Stomach smooth muscle (tissue), 2 donors: ENCODE results near the gene LPIN1.
"Not testable (repeated sequence)": the region's sequence is repeated elsewhere in the genome, so short reads cannot be mapped to it uniquely, and the experiment has no call there.

ENCODE experiments used
- H3K27ac ChIP-seq: one replicate; pipeline ENCODE4 v1.7.0; 2013; ENCODE audit warnings: mild to moderate bottlenecking, low read length, inconsistent platforms
- H3K27me3 ChIP-seq, 2 donors: one replicate each; pipeline ENCODE4 v1.7.0; 2013; ENCODE audit warnings: low read length in 2 of 2; ENCODE audit not compliant: insufficient read depth in 2 of 2, control insufficient read depth in 1 of 2
- H3K36me3 ChIP-seq, 2 donors: one replicate each; pipeline ENCODE4 v1.7.0; 2013; ENCODE audit warnings: low read length in 2 of 2; ENCODE audit not compliant: control insufficient read depth in 2 of 2, insufficient read depth in 2 of 2
- H3K4me1 ChIP-seq: one replicate; pipeline ENCODE4 v1.7.0; 2013; ENCODE audit warnings: low read length; ENCODE audit not compliant: control insufficient read depth, insufficient read depth
- H3K4me3 ChIP-seq, 2 donors: one replicate each; pipeline ENCODE4 v1.7.0; 2013; ENCODE audit warnings: low read length in 2 of 2
- H3K9ac ChIP-seq, 2 donors: one replicate each; pipeline ENCODE4 v1.7.0; 2013; ENCODE audit warnings: low read length in 2 of 2, mild to moderate bottlenecking in 1 of 2
- H3K9me3 ChIP-seq, 2 donors: one replicate each; pipeline ENCODE4 v1.7.0; 2013; ENCODE audit warnings: low read length in 2 of 2; ENCODE audit not compliant: control insufficient read depth in 2 of 2
- donor health status: healthy.
- donor health status: Pancreatic carcinoma.

The LPIN1 gene

DNA sequence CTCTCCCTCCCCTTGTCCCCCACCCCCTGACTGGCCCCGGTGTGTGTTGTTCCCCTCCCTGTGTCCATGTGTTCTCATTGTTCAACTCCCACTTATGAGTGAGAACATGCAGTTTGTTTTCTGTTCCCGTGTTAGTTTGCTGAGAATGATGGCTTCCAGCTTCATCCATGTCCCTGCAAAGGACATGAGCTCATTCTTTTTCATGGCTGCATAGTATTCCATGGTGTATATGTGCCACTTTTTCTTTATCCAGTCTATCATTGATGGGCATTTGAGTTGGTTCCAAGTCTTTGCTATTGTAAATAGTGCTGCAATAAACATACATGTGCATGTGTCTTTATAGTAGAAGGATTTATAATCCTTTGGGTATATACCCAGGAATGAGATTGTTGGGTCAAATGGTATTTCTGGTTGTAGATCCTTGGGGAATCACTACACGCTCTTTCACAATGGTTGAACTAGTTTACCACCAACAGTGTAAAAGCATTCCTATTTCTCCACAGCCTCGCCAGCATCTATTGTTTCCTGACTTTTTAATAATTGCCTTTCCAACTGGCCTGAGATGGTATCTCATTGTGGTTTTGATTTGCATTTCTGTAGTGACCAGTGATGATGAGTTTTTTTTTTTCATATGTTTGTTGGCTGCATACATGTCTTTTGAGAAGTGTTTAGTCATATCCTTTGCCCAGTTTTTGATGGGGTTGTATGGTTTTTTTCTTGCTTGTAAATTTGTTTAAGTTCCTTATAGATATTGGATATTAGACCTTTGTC is 15.0 kb upstream of the LPIN1 start:
- H3K4me1 ChIP-seq, H3K4me3 ChIP-seq, H3K9me3 ChIP-seq, H3K9ac ChIP-seq, H3K36me3 ChIP-seq, H3K27me3 ChIP-seq, H3K27ac ChIP-seq: not testable (repeated sequence)

DNA sequence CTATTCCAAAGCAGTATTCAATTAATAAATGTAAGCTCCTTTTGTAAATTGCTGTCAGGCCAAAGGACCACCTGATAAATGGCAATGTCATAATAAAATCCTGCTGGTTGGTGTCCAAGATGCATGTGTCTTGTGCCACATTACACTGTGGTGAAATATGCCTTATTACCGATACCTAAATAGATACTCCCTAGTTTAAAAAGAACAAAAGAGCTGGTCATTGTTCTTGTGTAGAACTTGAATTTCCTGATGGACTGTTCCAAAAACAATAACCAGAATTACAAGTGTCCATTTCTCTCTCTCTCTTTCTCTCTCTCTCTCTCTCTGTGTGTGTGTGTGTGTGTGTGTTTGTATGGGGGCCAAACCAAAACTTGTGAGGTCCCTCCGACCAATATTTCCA is 13.8 kb upstream of the LPIN1 start:
- Histone ChIP-seq H3K9ac (no peak overlapping the region), H3K4me3 (no peak overlapping the region), H3K36me3 (no peaks in the 10 kb centered on the region), H3K9me3 (no peaks in the 10 kb centered on the region), H3K4me1 (no peaks in the 10 kb centered on the region), H3K27ac (no peak overlapping the region), H3K27me3 (no peaks in the 10 kb centered on the region)

DNA sequence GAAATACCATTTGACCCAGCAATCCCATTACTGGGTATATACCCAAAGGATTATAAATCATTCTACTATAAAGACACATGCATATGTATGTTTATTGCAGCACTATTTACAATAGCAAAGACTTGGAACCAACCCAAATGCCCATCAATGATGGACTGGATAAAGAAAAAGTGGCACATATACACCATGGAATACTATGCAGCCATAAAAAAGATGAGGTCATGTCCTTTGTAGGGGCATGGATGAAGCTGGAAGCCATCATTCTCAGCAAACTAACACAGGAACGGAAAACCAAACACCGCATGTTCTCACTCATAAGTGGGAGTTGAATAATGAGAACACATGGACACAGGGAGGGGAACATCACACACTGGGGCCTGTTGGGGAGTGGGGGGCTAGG is 8.6 kb upstream of the LPIN1 start:
- not testable (repeated sequence) for H3K4me3 ChIP-seq, H3K27me3 ChIP-seq, H3K9ac ChIP-seq, H3K9me3 ChIP-seq, H3K27ac ChIP-seq, H3K4me1 ChIP-seq, H3K36me3 ChIP-seq

DNA sequence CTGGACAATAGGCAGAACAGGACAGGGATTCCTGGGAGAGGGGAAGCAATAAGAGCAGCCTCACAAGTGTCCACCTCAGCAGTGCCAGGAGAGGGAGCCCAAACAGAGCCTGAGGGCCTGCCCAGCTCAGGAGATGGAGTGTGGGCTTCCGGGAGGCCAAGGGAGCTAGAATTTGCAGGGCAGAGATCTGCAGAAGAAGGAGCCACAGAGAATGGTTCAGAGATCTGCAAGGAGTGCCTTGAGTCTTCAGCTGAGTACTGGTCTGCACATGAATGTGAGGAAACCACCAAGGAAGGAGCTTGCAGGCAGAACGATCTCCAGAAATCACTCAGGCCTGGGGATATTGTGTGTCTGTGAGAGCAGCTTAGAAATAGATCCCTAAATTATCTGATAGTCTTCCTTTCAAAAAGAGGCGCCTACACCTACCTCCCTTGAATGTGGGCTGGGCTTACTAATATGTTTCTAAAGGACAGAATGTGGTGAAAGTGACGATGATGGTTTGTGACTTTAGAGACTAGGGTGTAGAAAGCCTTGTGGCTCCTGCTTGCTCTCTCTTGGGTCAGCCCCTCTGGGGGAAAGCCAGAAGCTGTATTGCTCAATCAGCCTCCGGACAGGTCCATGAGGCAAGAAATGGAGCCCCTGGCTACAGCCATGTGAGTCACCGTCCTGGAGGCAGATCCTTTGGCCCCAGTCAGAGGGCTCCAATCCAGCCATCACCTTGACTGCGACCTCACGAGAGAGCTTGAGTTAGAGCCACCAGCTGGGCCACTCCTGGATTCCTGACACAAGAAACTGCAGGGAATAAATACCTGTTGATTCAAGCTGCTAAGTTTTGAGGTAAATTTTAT is 7.6 kb upstream of the LPIN1 start:
- H3K36me3 ChIP-seq = no peaks in the 10 kb centered on the region
- peaks cover 7% of the 10 kb centered on the region for H3K4me1 ChIP-seq
- no peak overlapping the region for H3K9ac ChIP-seq
- H3K27me3 ChIP-seq = no peaks in the 10 kb centered on the region
- no peak overlapping the region for H3K4me3 ChIP-seq
- H3K27ac ChIP-seq = peak overlapping the region; percentile 31
- no peaks in the 10 kb centered on the region for H3K9me3 ChIP-seq

DNA sequence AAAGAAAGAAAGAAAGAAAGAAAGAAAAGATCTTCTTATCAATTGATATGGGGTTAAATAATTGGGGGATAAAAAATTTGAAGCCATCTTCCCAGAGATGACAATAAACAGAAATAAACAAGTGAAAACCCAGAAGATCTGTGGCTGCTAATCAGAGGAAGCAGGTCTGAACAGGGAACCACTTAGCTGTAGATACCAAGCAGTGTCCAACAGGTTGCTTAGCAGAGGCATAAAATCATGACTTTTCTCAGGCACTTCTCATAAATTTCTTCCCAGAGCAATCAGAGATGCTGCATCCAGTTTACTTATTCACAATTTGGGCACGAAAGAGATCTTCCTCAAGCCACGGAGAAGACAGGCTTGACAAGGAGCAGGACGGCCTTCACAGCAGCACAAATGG is 5.7 kb upstream of the LPIN1 start:
- Histone ChIP-seq H3K36me3 (no peaks in the 10 kb centered on the region), H3K4me1 (peaks cover 23% of the 10 kb centered on the region), H3K9ac (no peak overlapping the region), H3K9me3 (no peaks in the 10 kb centered on the region), H3K27ac (no peak overlapping the region), H3K27me3 (no peaks in the 10 kb centered on the region), H3K4me3 (no peak overlapping the region)

DNA sequence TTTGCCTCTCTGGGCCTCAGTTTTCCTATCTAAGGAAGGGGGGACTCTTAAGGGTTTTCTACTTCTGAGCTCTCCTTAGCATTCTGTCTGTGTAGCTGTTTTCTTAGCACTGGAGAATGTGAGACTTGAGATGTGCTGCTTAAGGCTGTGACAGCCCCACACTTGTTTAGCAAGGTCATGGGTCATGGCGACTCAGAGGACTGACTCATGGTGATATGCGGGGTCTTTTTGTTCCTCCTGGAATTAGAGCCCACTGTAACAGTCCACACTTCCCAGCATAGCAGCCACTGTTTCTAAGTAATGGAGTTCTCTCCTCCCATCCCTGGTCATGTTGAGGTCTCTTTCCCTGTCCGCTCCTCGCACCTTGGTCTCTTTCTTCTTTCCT is 4.1 kb upstream of the LPIN1 start:
- Histone ChIP-seq H3K4me3 (no peak overlapping the region), H3K27ac (no peak overlapping the region), H3K36me3 (no peaks in the 10 kb centered on the region)

DNA sequence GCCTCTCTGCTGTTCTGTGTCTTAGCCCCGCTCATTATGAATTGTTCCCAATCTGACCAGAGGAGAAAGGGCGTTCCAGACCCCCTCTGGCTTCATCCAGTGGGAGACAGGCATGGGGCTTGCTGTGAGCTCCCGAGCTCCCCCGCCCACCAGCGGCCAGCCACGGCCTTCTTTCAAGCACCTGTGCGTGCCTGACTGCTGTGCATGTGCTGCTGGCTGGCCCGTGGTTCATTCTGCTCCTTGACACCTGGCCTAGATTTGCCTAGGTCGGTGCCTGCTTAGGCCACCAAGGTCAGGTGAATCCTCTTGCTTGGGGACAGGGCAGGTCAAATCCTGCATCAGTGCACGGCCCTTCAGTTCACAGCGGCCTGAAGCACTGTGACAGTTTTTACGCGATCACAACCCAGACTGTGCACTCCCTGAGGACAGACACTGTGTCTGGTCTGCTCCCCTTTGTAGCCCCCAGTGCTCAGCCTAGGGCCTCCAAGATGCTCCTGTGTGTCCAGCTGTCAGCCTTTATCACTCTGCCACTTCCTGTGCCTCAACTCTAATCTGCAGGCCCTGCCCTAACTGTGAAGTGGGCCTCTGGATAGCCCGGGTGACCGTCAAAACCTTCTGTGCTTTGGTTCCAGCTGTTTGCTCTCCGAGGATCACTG is 3.6 kb upstream of the LPIN1 start:
- Histone ChIP-seq H3K4me1 (peaks cover 37% of the 10 kb centered on the region), H3K9me3 (no peaks in the 10 kb centered on the region), H3K36me3 (no peaks in the 10 kb centered on the region), H3K9ac (no peak overlapping the region), H3K4me3 (no peak overlapping the region), H3K27ac (no peak overlapping the region), H3K27me3 (no peaks in the 10 kb centered on the region)

More for the DNA sequence above, 4.1 kb upstream of the LPIN1 start:
- Histone ChIP-seq H3K27me3 (no peaks in the 10 kb centered on the region), H3K4me1 (peaks cover 32% of the 10 kb centered on the region), H3K9ac (no peak overlapping the region), H3K9me3 (no peaks in the 10 kb centered on the region)

DNA sequence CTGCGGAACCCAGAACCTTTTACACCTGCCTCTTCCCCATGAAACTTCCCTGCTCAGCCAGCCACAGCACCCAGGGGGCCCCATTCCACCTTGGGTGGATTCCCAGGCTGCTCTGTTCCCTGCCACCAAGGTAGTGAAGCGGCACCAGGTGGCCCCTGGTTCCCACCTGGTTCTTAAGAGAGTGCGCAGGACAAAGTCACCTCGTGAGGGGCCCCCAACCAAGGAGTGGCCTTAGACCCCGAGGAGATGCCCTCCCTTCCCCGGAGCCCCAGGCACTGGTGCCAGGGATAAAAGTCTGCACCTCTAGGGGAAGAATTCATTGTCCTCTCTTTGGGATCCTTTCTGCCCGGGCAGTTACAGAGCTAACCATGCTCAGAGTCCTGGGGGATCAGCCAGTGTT is 3.1 kb upstream of the LPIN1 start:
- no peak overlapping the region for H3K27ac ChIP-seq
- peaks cover 41% of the 10 kb centered on the region for H3K4me1 ChIP-seq
- H3K4me3 ChIP-seq = peak overlapping the region in 1 of 2 donors; percentile 66
- no peaks in the 10 kb centered on the region for H3K36me3 ChIP-seq
- H3K9ac ChIP-seq = peak overlapping the region in 1 of 2 donors; percentile 10
- H3K27me3 ChIP-seq = no peaks in the 10 kb centered on the region
- H3K9me3 ChIP-seq = no peaks in the 10 kb centered on the region

DNA sequence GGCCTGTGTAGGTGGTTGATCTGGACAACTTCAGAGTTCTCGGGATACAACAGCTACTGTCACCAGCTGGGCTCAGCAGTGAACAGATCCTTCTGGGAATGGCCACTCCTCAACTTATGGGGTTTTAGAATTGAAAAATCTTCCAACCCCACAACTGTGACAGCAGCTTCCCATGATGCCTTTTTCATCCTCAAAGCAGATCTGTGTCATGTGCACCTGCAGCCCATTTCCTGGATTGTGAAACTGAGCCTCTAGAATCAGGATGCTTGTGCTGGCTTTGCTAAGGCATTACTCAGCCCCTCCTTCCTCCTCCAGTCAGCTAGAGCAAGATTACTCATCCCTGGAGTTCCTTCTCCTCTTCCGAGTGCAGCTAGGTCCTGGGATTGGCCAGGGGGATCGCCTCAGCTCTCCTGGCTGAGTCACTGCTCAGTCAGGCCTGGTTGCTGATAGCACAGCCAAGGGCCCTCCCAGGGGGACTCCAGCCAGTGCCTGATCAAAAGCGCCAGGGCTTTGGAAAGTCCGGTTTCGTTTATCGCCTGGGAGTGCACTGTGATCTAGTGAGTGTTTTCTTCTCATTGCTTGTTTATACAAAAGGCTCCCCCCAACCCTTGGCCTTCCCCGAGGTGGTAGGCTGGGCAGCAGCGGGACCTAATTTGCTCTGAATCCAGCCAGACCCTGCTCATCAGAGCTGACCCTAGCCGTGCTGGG is 2.4 kb upstream of the LPIN1 start:
- H3K27ac ChIP-seq = peak overlapping the region; percentile 62
- H3K4me3 ChIP-seq = peak overlapping the region; percentile 38 to 66
- no peaks in the 10 kb centered on the region for H3K27me3 ChIP-seq
- H3K9me3 ChIP-seq = no peaks in the 10 kb centered on the region
- H3K4me1 ChIP-seq = peaks cover 45% of the 10 kb centered on the region
- peak overlapping the region; percentile 50 to 78 for H3K9ac ChIP-seq
- no peaks in the 10 kb centered on the region for H3K36me3 ChIP-seq

DNA sequence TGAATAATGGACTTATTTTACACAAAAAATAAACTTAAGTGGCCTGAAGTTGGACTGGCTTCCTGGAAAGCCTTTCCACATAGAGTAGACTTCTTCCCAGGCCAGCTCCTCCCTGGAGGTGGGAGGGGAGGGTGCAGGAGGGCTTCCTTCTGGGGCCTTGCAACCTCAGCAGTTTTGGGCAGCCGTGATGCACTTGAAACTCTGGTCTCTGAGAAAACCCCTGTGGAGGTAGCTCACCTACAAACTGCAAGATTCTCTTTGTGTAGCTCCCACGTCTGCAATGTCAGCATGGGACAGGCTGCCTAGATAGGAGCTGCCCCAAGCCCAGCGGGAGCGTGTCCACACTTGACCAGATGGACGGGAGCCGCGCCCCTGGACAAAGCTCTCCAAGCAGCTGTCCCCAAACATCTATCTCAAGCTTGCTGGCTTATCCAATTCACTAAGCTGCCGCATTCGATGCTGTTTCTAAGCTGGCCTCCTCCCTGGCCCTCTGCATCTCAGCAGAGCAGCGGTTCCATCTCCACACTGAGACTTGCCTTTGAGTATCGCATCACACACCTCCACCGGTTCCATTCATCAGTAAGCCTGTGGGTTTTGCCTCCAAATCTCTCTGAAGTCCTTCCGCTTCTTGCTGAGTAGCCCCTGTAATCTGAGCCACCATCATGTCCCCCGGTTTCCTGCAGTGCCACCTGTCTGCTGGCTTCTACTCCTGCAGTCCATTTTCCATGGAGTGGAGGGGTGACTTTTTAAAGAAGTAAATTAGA is 1.6 kb upstream of the LPIN1 start:
- Histone ChIP-seq H3K9ac (peak overlapping the region; percentile 50 to 78), H3K27ac (peak overlapping the region; percentile 62), H3K9me3 (no peaks in the 10 kb centered on the region), H3K4me1 (peaks cover 45% of the 10 kb centered on the region), H3K4me3 (peak overlapping the region; percentile 38 to 66), H3K36me3 (no peaks in the 10 kb centered on the region), H3K27me3 (no peaks in the 10 kb centered on the region)
